ENCODE measurements around the gene IGLL5.
"Not testable (repeated sequence)": the region's sequence is repeated elsewhere in the genome, so short reads cannot be mapped to it uniquely, and the experiment has no call there.

IGLL5 gene

GRCh38 chr22:22900527-22901205 lies 13.1 kb downstream of the IGLL5 start:
- not testable (repeated sequence) for DNase-seq (ENCODE audit: low read depth in 2 of 2, low spot score in 1 of 2)

GRCh38 chr22:22901578-22902218 lies 14.1 kb downstream of the IGLL5 start:
- DNase-seq (ENCODE audit: low read depth in 2 of 2, low spot score in 1 of 2) = no peak

DNA sequence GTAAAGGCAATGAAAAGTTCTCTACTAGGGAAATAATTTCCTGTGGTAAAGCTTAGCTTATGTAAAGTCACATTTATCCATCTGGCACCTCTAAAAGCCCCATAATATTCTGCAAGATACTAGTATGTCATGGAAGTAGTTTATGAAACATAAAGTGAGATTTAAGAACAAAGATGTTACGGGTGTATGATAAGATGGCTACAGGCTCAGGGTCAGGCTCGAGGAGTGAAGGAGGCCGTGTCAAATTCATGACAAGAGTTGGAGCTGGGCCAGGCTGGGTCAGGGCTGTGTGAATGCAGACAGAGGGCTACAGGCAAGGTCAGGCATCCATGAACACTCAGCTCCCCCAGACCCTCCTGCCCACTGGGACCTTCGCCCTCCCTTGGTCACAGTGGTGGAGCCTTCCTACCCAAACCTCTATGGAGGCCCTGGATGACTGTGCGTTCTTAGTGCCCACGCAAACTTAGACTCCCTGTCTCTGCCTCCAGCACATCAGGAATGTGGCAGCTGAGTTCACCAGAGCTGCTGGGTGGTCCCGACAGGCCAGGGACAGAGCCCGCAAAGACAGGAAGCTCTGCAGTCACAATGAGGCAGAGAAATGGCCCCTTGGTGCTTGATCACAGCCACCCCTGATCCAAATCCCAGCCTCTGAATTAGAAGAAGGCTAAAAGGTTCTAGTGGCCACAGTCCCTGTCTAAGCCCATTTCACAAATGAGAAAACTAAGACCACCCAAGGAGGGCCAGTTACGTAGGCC lies 14.8 kb downstream of the IGLL5 start:
- no peak for DNase-seq (ENCODE audit: low read depth in 2 of 2, low spot score in 1 of 2)

- no peak for DNase-seq (ENCODE audit: low read depth in 2 of 2, low spot score in 1 of 2)
Measured at GRCh38 chr22:22903355-22903777, 15.8 kb downstream of the IGLL5 start.

DNA sequence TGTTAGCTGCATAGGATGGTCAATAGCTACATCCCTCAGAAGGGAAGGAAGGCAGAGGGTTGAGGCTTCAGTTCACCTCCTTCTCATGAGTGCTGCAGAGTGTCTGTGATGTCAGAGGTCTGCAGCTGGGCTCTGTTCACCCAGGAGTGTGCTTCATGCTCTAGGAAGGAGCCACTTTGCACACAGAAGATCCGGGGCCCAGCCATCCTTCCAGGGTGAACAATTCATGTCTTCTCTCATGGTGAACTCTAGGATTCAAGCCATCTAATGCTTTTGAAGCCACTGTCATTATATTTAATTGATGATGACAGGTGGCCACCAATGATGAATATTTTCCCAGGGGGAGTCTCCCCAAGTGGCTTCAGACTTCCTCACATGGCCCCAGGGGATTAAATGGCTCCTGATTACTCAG lies 16.2 kb downstream of the IGLL5 start:
- not testable (repeated sequence) for DNase-seq (ENCODE audit: low read depth in 2 of 2, low spot score in 1 of 2)

DNA sequence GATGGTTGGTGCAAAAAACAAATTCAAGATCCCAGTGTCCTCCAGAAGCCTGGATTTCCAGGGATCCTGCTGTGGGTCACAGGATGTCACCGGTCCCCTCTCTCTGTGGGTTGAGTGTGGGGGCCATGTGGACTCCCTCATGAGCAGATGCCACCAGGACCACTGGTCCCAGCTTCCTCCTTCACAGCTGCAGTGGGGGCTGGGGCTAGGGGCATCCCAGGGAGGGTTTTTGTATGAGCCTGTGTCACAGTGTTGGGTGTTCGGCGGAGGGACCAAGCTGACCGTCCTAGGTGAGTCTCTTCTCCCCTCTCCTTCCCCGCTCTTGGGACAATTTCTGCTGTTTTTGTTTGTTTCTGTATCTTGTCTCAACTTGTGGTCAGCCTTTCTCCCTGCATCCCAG lies 17.1 kb downstream of the IGLL5 start:
- not testable (repeated sequence) for DNase-seq (ENCODE audit: low read depth in 2 of 2, low spot score in 1 of 2)

DNA sequence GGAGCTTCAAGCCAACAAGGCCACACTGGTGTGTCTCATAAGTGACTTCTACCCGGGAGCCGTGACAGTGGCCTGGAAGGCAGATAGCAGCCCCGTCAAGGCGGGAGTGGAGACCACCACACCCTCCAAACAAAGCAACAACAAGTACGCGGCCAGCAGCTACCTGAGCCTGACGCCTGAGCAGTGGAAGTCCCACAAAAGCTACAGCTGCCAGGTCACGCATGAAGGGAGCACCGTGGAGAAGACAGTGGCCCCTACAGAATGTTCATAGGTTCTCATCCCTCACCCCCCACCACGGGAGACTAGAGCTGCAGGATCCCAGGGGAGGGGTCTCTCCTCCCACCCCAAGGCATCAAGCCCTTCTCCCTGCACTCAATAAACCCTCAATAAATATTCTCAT lies 18.8 kb downstream of the IGLL5 start:
- not testable (repeated sequence) for DNase-seq (ENCODE audit: low read depth in 2 of 2, low spot score in 1 of 2)

DNA sequence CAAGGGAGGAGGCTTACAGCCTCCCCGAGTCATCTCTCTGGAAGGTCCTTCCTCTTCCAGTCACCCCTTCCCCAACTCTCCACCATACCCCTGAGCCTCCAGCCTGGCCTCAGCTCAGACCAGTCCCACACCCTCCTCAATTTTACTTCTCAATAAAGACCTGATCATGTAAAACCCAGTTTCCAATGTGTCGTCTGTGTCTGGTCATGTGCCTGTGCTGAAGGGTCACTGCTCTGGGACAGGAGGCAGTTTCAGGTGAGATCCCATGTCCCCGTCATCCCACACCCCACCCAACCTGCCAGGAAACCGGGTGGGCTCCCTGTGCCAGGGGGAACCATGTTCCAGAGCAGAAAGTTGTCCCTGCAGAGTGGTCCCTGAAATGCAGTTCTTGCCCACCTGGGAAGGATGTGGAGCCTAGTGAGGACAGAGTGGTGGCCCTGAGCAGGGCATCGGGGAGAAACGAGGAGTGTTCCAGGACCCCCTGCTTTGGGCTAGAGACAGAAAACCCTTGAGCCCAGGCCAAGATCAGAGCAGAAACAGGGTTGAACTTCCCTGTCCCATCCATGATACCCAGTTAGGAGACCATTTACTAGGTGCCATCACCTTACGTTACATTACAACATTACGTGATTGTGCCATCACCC lies 19.4 kb downstream of the IGLL5 start:
- DNase-seq (ENCODE audit: low read depth in 2 of 2, low spot score in 1 of 2) = no peak

GRCh38 chr22:22907551-22908494 lies 20.2 kb downstream of the IGLL5 start:
- no peak for DNase-seq (ENCODE audit: low read depth in 2 of 2, low spot score in 1 of 2)

DNA sequence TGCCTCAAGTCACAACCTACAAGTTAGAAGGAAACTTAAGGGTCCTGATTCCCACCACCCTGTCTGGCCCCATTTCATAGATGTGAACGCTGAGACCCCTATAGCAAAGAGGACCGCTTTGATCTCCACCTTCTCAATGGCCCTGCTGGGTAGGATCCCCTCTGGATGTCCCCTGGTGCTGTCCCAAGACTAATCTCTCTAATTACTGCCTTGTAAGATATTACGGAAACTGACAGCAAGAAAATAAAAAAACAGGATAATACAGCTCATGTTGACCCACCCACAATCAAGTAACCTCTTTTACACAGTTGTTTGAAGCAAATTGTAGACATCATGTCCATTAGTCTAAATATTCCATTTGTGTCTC lies 20.9 kb downstream of the IGLL5 start:
- DNase-seq (ENCODE audit: low read depth in 2 of 2, low spot score in 1 of 2) = no peak

GRCh38 chr22:22908941-22909604 lies 21.5 kb downstream of the IGLL5 start:
- DNase-seq (ENCODE audit: low read depth in 2 of 2, low spot score in 1 of 2) = no peak

GRCh38 chr22:22909605-22910271 lies 22.1 kb downstream of the IGLL5 start:
- DNase-seq (ENCODE audit: low read depth in 2 of 2, low spot score in 1 of 2) = no peak

DNA sequence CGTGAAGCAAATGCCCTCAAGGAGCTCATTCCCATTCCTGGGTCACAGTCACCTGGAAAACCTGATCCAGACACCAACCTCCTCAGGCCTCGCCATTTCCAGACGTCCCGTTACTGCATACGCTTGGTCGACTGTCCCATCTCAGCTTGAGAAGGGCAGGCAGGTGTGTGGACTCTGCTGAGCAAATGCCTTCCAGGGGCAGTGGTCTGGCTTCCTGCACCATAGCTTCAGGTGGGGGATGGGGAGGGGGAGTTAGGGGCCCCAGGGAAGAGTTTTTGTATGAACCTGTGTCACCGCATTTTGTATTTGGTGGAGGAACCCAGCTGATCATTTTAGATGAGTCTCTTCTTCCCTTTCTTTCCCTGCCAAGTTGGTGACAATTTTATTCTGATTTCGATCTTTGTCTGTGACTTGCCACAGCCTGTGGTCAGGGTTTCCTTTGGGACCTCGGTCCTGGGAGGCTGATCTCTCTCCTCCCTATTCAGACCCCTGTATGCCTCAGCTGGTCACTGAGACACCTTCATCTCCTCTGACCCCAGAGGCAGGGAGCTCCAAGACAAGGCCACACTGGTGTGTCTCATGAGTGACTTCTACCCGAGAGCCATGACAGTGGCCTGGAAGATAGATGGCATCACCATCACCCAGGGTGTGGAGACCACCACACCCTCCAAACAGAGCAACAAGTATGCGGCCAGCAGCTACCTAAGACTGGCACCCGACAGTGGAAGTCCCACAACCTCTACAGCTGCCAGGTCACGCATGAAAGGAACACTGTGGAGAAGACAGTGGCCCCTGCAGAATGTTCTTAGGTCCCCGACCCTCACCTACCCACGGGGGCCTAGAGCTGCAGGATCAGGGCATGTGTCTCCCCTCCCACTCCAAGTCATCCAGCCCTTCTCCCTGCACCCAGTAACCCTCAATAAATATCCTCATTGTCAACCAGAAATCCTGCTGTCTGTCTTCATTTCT lies 22.9 kb downstream of the IGLL5 start:
- no peak for DNase-seq (ENCODE audit: low read depth in 2 of 2, low spot score in 1 of 2)

- DNase-seq (ENCODE audit: low read depth in 2 of 2, low spot score in 1 of 2) = no peak
Measured at GRCh38 chr22:22911327-22912134, 23.9 kb downstream of the IGLL5 start.

DNA sequence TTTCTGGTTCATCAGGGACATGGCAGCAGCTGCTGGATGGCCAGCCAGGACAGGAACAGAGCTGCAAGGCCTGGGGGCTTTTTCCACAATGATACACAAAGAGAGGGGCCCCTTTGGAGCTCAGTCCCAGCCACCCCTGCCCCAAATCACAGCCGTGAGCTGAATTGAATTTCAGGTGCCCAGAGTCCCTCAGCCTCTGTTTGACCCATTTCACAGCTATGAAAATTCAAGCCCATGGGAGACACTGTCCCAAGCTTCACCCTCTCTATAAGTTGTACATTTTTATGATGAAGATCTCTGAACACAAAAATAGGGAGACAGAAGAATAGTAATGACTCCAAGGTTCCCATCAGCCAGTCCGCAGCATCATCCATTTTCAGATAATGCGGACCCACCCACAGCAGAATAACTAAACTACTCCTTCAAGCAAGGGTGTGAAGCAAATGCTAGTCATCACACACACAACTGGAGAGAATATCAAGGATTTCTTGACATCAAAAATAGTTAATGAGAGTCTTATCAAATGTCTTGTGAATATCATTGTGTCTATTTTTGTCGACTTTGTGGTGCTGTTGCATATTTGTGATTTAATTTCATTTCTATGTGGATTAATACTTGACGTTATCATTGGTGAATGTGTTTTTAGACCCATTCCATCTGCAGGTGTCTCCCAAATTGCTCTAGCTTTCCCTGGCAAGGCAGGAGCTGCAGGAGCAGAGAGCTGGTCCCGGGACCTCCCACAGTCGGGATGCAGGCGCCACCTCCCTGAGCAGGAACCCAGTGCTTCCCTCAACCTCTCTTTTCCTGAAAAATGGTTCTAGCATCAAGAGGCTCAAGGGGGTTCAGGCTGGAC lies 24.7 kb downstream of the IGLL5 start:
- DNase-seq (ENCODE audit: low read depth in 2 of 2, low spot score in 1 of 2) = no peak

GRCh38 chr22:22912988-22913253 lies 25.3 kb downstream of the IGLL5 start:
- DNase-seq (ENCODE audit: low read depth in 2 of 2, low spot score in 1 of 2) = no peak

DNA sequence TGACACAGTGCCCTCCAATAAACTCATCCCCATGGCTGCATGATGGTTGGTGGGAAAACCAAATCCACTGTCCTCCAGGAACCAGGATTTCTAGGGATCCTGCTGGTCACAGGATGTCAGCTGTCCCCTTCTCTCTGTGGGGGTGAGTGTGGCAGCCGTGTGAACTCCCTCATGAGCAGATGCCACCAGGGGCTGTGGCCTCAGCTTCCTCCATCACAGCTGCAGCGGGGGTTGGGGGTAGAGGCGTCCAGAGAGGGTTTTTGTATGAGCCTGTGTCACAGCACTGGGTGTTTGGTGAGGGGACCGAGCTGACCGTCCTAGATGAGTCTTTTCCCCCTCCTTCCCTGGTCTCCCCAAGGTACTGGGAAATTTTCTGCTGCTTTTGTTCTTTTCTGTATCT lies 26.4 kb downstream of the IGLL5 start:
- DNase-seq (ENCODE audit: low read depth in 2 of 2, low spot score in 1 of 2) = no peak

Data from stimulated activated CD8-positive, alpha-beta memory T cell treated with anti-CD3 and anti-CD28 coated beads, Interleukin-4, amount 100 ng/mL, for 4 hours (primary cell).